HepG2 (cell line): ENCODE results near the gene PIGC. TPM values are rescaled to one million over a fixed set of nuclear protein-coding genes. Genes with fewer than 3 reads are reported as not detected.

ENCODE experiments used
- BHLHE40 ChIP-seq: IDR thresholded peaks from 2 replicates; pipeline ENCODE4 v1.6.1; 2011; ENCODE audit warnings: low read length, improper control_type of control experiment
- DR1 ChIP-seq: sonication (generic); formaldehyde crosslinking; IDR thresholded peaks from 2 replicates; pipeline ENCODE4 v1.8.0; 2021; ENCODE audit warnings: mild to moderate bottlenecking, missing genetic modification reagents, inconsistent platforms
- HHEX ChIP-seq: IDR thresholded peaks from 2 replicates; pipeline ENCODE4 v1.6.1; 2016; ENCODE audit warnings: control low read depth
- HNRNPH1 ChIP-seq: fragments of 200-400 bp; formaldehyde crosslinking; optimal IDR thresholded peaks from 2 replicates; pipeline ENCODE3; 2017; ENCODE audit warnings: mild to moderate bottlenecking, low read depth, low read length
- MED1 ChIP-seq: sonication (generic); formaldehyde crosslinking; IDR thresholded peaks from 2 replicates; pipeline ENCODE4 v1.4.0; 2020; ENCODE audit warnings: missing genetic modification reagents
- NFATC3 ChIP-seq: sonication (generic); formaldehyde crosslinking; IDR thresholded peaks from 2 replicates; pipeline ENCODE4 v1.5.1; 2020; ENCODE audit warnings: mild to moderate bottlenecking, missing genetic modification reagents
- NR2F6 ChIP-seq, 2 experiments: IDR thresholded peaks; 2 replicates each; pipeline ENCODE4 v1.6.1; 2016; ENCODE audit warnings: antibody characterized with exemption in 1 of 2, mild to moderate bottlenecking in 1 of 2
- NRL ChIP-seq: sonication (generic); formaldehyde crosslinking; IDR thresholded peaks from 2 replicates; pipeline ENCODE4 v1.5.0; 2020; ENCODE audit warnings: missing genetic modification reagents, mild to moderate bottlenecking, moderate library complexity, borderline replicate concordance
- SIX1 ChIP-seq: sonication (generic); formaldehyde crosslinking; IDR thresholded peaks from 2 replicates; pipeline ENCODE4 v1.4.0; 2020; ENCODE audit warnings: missing genetic modification reagents, borderline replicate concordance
- SOX13 ChIP-seq, 3 experiments: fragments of 450-650 bp in 1 of 3; sonication (generic) in 1 of 3; formaldehyde crosslinking in 1 of 3; IDR thresholded peaks in 2 of 3; conservative IDR thresholded peaks in 1 of 3; 2 replicates each; pipeline versions ENCODE4 v1.5.0 to v1.6.1; 2016 to 2020; ENCODE audit warnings: antibody characterized with exemption in 1 of 3, mild to moderate bottlenecking in 1 of 3, missing compliant biosample characterization in 1 of 3, missing genetic modification reagents in 1 of 3, moderate library complexity in 1 of 3
- SYNCRIP ChIP-seq: fragments of 200-400 bp; formaldehyde crosslinking; IDR thresholded peaks from 2 replicates; pipeline ENCODE4 v1.6.1; 2018; ENCODE audit warnings: mild to moderate bottlenecking, low read depth, low read length; ENCODE audit not compliant: insufficient read depth
- ZBTB3 ChIP-seq: sonication (generic); formaldehyde crosslinking; IDR thresholded peaks from 2 replicates; pipeline ENCODE4 v1.4.0; 2020; ENCODE audit warnings: low read depth, mild to moderate bottlenecking, moderate library complexity, missing genetic modification reagents, borderline replicate concordance
- ZBTB42 ChIP-seq: sonication (generic); formaldehyde crosslinking; IDR thresholded peaks from 2 replicates; pipeline ENCODE4 v1.5.0; 2020; ENCODE audit warnings: mild to moderate bottlenecking, missing genetic modification reagents
- ZNF10 ChIP-seq: sonication (generic); formaldehyde crosslinking; IDR thresholded peaks from 2 replicates; pipeline ENCODE4 v1.4.0; 2020; ENCODE audit warnings: mild to moderate bottlenecking, low read depth, missing genetic modification reagents, borderline replicate concordance
- ZNF329 ChIP-seq: sonication (generic); formaldehyde crosslinking; IDR thresholded peaks from 2 replicates; pipeline ENCODE4 v1.9.0; 2021; ENCODE audit warnings: low read depth, mild to moderate bottlenecking, missing genetic modification reagents
- ZNF34 ChIP-seq: sonication (generic); formaldehyde crosslinking; IDR thresholded peaks from 2 replicates; pipeline ENCODE4 v1.4.0; 2020; ENCODE audit warnings: mild to moderate bottlenecking, missing genetic modification reagents, borderline replicate concordance
- ZNF496 ChIP-seq: sonication (generic); formaldehyde crosslinking; IDR thresholded peaks from 2 replicates; pipeline ENCODE4 v1.8.1; 2023; ENCODE audit warnings: mild to moderate bottlenecking, moderate library complexity, missing genetic modification reagents; ENCODE audit not compliant: insufficient replicate concordance
- ZNF530 ChIP-seq: sonication (generic); formaldehyde crosslinking; IDR thresholded peaks from 2 replicates; pipeline ENCODE4 v1.5.0; 2020; ENCODE audit warnings: low read depth, mild to moderate bottlenecking, missing genetic modification reagents
- ZNF547 ChIP-seq: sonication (generic); formaldehyde crosslinking; IDR thresholded peaks from 2 replicates; pipeline ENCODE4 v1.5.1; 2020; ENCODE audit warnings: mild to moderate bottlenecking, missing genetic modification reagents
- ZNF816 ChIP-seq: sonication (generic); formaldehyde crosslinking; IDR thresholded peaks from 2 replicates; pipeline ENCODE4 v1.8.0; 2022; ENCODE audit warnings: missing genetic modification reagents, mild to moderate bottlenecking, borderline replicate concordance
- polyA plus RNA-seq, 8 experiments: library from polyadenylated mRNA; depleted of rRNA in 3 of 8; stranded (reverse) in 7 of 8; unstranded in 1 of 8; fragments of >200 nt; fragmentation: Illumina TruSeq in 4 of 8; extraction: Trizol in 4 of 8; gene quantifications; 2 replicates each; pipeline versions ENCODE4 v1.2.1 to v1.2.3, GENCODE V29; 2011 to 2016; ENCODE audit warnings: low read depth in 4 of 8, missing spikeins in 1 of 8, mixed read lengths in 1 of 8; ENCODE audit not compliant: insufficient read depth in 1 of 8
- total RNA-seq, 5 experiments: library from RNA; depleted of rRNA; stranded (reverse); fragments of >200 nt; fragmentation: Illumina TruSeq; extraction: Trizol; gene quantifications; 2 replicates each; pipeline ENCODE4 v1.2.3, GENCODE V29; 2016; ENCODE audit warnings: low read depth in 1 of 5
- TF ChIP-seq, protein P1 (sequence below): sonication (generic); formaldehyde crosslinking; IDR thresholded peaks from 2 replicates; pipeline ENCODE4 v1.8.1; 2023; ENCODE audit warnings: mild to moderate bottlenecking, missing genetic modification reagents
- TF ChIP-seq, protein P2 (sequence below): sonication (generic); formaldehyde crosslinking; IDR thresholded peaks from 2 replicates; pipeline ENCODE4 v1.5.0; 2020; ENCODE audit warnings: missing genetic modification reagents
- TF ChIP-seq, protein P3 (sequence below): sonication (generic); formaldehyde crosslinking; IDR thresholded peaks from 2 replicates; pipeline ENCODE4 v1.5.0; 2020; ENCODE audit warnings: mild to moderate bottlenecking, missing genetic modification reagents, moderate library complexity
- TF ChIP-seq, protein P4 (sequence below): sonication (generic); formaldehyde crosslinking; IDR thresholded peaks from 2 replicates; pipeline ENCODE4 v1.8.0; 2022; ENCODE audit warnings: missing genetic modification reagents, low read depth, mild to moderate bottlenecking, borderline replicate concordance

PIGC gene
- total and polyA plus RNA-seq, 2 of the 13 experiments (the other 11 are each of a cell fraction or from before 2014, with no cell fraction given), result 26.7 to 29.5 TPM

DNA sequence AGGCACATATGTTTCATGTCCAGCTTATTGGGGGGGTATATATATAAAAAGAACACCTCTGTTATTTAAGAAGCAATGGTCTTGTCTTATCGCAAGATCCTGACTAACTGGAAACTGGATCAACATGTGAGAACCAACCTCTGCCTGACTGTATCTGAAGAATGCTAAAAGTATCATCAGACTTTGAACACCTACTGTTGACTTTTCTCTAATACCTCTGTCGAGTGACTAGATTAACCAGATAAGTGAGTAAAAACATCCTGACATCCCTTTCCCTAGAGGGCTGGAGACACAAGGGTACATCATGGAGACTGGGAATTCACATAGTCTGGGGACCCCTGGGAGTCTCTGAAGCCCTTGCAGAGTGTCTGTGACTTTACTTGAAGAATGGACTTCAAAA lies 26.3 kb upstream of the PIGC start (continued):
- no peak for TF ChIP-seq SYNCRIP
- no peak for TF ChIP-seq NRL (CRISPR knock-in tag)
- no peak for TF ChIP-seq DR1
- TF ChIP-seq ZNF329, result no peak
- TF ChIP-seq, protein P1, sequence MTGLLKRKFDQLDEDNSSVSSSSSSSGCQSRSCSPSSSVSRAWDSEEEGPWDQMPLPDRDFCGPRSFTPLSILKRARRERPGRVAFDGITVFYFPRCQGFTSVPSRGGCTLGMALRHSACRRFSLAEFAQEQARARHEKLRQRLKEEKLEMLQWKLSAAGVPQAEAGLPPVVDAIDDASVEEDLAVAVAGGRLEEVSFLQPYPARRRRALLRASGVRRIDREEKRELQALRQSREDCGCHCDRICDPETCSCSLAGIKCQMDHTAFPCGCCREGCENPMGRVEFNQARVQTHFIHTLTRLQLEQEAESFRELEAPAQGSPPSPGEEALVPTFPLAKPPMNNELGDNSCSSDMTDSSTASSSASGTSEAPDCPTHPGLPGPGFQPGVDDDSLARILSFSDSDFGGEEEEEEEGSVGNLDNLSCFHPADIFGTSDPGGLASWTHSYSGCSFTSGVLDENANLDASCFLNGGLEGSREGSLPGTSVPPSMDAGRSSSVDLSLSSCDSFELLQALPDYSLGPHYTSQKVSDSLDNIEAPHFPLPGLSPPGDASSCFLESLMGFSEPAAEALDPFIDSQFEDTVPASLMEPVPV (CRISPR knock-in tag), result no peak
- TF ChIP-seq, protein P2, sequence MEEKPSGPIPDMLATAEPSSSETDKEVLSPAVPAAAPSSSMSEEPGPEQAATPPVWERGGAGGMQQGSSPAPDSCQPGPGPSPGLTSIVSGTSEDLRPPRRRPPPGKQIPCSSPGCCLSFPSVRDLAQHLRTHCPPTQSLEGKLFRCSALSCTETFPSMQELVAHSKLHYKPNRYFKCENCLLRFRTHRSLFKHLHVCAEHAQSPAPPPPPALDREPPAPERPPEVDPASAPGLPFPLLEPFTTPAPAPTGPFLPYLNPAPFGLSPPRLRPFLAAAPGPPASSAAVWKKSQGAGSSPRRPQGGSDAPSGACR, result no peak
- TF ChIP-seq HNRNPH1, result no peak
- TF ChIP-seq ZBTB42 (CRISPR knock-in tag), result no peak
- TF ChIP-seq ZNF10 (CRISPR knock-in tag), result no peak
- TF ChIP-seq ZNF34 (CRISPR knock-in tag), result no peak; the same call in 1 of the 2 replicates
- peak; percentile 78 for TF ChIP-seq HHEX (CRISPR knock-in tag)
- peak; percentile 59 for TF ChIP-seq SOX13 (IDR thresholded peaks at IDR 0.05)
- peak in 1 of 2 experiments; percentile 88; a peak in 2 of 4 replicates for TF ChIP-seq SOX13 (CRISPR knock-in tag; conservative IDR thresholded peaks at IDR 0.05 in 1 of 2, IDR thresholded peaks at IDR 0.05 in 1 of 2)
- TF ChIP-seq, protein P3, sequence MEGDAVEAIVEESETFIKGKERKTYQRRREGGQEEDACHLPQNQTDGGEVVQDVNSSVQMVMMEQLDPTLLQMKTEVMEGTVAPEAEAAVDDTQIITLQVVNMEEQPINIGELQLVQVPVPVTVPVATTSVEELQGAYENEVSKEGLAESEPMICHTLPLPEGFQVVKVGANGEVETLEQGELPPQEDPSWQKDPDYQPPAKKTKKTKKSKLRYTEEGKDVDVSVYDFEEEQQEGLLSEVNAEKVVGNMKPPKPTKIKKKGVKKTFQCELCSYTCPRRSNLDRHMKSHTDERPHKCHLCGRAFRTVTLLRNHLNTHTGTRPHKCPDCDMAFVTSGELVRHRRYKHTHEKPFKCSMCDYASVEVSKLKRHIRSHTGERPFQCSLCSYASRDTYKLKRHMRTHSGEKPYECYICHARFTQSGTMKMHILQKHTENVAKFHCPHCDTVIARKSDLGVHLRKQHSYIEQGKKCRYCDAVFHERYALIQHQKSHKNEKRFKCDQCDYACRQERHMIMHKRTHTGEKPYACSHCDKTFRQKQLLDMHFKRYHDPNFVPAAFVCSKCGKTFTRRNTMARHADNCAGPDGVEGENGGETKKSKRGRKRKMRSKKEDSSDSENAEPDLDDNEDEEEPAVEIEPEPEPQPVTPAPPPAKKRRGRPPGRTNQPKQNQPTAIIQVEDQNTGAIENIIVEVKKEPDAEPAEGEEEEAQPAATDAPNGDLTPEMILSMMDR (CRISPR knock-in tag), result no peak
- TF ChIP-seq SIX1, result peak; percentile 79
- TF ChIP-seq ZNF496 (CRISPR knock-in tag), result no peak
- no peak for TF ChIP-seq NFATC3 (CRISPR knock-in tag)
- no peak for TF ChIP-seq ZBTB3 (CRISPR knock-in tag)
- no peak; the same call in 1 of the 2 replicates for TF ChIP-seq BHLHE40
- TF ChIP-seq MED1 (CRISPR knock-in tag), result peak; percentile 67
- TF ChIP-seq ZNF816 (CRISPR knock-in tag), result no peak
- TF ChIP-seq ZNF530 (CRISPR knock-in tag), result no peak
- TF ChIP-seq, protein P4, sequence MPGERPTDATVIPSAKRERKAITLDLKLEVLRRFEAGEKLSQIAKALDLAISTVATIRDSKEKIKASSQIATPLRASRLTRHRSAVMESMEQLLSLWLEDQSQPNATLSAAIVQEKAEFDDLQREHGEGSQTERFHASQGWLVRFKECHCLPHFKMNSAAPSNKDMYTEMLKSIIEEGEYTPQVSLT (CRISPR knock-in tag), result no peak
- TF ChIP-seq NR2F6 (IDR thresholded peaks at IDR 0.05), result peak; percentile 34
- peak; percentile 67 for TF ChIP-seq NR2F6 (CRISPR knock-in tag; IDR thresholded peaks at IDR 0.05)
- TF ChIP-seq ZNF547 (CRISPR knock-in tag), result no peak
